ENCODE results near the gene KIAA1755. TPM values are rescaled to one million over a fixed set of nuclear protein-coding genes. Genes with fewer than 3 reads are reported as not detected.

Gene KIAA1755
- total and polyA plus RNA-seq, 10 donors = 0.51 to 7.3 (median 4.7) TPM

GRCh38 chr20:38184101-38184500, 76.4 kb downstream of the KIAA1755 start:
- Histone ChIP-seq H3K27me3 (replicated peaks in 1 of 7) (no peaks in the 10 kb centered on the region), H3K27ac (no peak overlapping the region), H3K36me3 (no peaks in the 10 kb centered on the region), H3K9me3 (no peaks in the 10 kb centered on the region), H3K4me3 (no peak overlapping the region), H3K4me1 (peaks cover 0 to 21% (median 3%) of the 10 kb centered on the region in 6 donors)
- 59 to 79% (median 75%) methylated on average over 8 of the region's 8 CpGs for WGBS, 5 donors
- TF ChIP-seq POLR2A (IDR thresholded peaks at IDR 0.05) (no peak), POLR2AphosphoS5 (IDR thresholded peaks at IDR 0.05) (no peak), CTCF (IDR thresholded peaks at IDR 0.05 in 8 of 11, conservative IDR thresholded peaks at IDR 0.05 in 3 of 11) (no peak)
- intact Hi-C loops (cut with DNase I; ENCODE audit: low total_unique reads) = no loop called here
- DNase-seq = no peak

- H3K4me1 ChIP-seq = peaks cover 0 to 18% (median 2%) of the 10 kb centered on the region in 6 donors
- H3K36me3 ChIP-seq = no peaks in the 10 kb centered on the region
- 77 to 87% (median 87%) methylated on average over 3 of the region's 3 CpGs for WGBS, 5 donors
- intact Hi-C loops (cut with DNase I; ENCODE audit: low total_unique reads) = no loop called here
- H3K9me3 ChIP-seq = no peaks in the 10 kb centered on the region
- no peak for TF ChIP-seq CTCF (IDR thresholded peaks at IDR 0.05 in 8 of 11, conservative IDR thresholded peaks at IDR 0.05 in 3 of 11)
- TF ChIP-seq POLR2AphosphoS5 (IDR thresholded peaks at IDR 0.05) = no peak
- TF ChIP-seq POLR2A (IDR thresholded peaks at IDR 0.05) = no peak
- DNase-seq = no peak
- no peak overlapping the region for H3K4me3 ChIP-seq
- H3K27me3 ChIP-seq (replicated peaks in 1 of 7) = no peaks in the 10 kb centered on the region
- no peak overlapping the region for H3K27ac ChIP-seq
Observed at GRCh38 chr20:38181971-38182370, 78.6 kb downstream of the KIAA1755 start.

DNA sequence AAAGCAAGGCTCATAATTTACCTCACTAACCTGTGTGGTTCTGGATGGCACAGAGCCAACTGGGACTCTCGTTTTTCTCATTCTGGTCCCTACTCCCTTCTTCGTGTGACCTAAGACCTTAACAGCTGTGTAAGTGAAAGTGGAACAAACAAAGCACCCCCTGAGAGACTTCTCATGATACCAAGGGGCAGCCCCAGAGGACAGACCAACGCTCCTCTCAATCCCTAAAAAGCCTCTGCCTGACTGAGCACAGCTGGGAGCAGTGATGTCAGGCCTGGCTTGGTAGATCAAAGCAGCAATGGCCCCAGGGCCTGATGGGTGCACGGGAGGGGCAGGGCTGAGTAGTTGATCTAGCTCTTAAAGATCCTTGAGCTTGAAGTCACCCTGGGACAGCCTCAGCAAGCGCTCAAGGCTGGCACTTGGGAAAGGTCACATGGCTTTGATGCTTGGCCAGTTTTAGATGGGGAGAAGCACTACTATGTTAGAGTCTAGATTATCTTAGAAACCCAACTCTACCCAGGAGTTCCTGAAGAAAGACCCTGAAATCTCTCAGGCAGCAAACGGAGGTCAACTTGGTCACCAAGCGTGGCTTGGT, 79.2 kb downstream of the KIAA1755 start:
- no peak for DNase-seq
- WGBS, 5 donors = 63 to 80% (median 69%) methylated on average over 7 of the region's 7 CpGs
- no peaks in the 10 kb centered on the region for H3K36me3 ChIP-seq

More for the DNA sequence above, 79.2 kb downstream of the KIAA1755 start:
- Histone ChIP-seq H3K27me3 (replicated peaks in 1 of 7) (no peaks in the 10 kb centered on the region), H3K27ac (peak overlapping the region in 1 of 8 donors; percentile 27), H3K9me3 (no peaks in the 10 kb centered on the region), H3K4me3 (no peak overlapping the region), H3K4me1 (peaks cover 0 to 16% (median 2%) of the 10 kb centered on the region in 6 donors)
- intact Hi-C loops (cut with DNase I; ENCODE audit: low total_unique reads) = no loop called here
- no peak for TF ChIP-seq CTCF (IDR thresholded peaks at IDR 0.05 in 8 of 11, conservative IDR thresholded peaks at IDR 0.05 in 3 of 11)
- TF ChIP-seq POLR2AphosphoS5 (IDR thresholded peaks at IDR 0.05) = no peak
- no peak for TF ChIP-seq POLR2A (IDR thresholded peaks at IDR 0.05)

Measured in spleen (tissue), 11 donors.